GM21390 (cell line): ENCODE data around the gene FAM167B.
A peak's percentile ranks its signal among the peaks of the same experiment; 100 is the strongest.

Experiments used
- ATAC-seq: cut with Tn5 transposase; IDR thresholded peaks from one replicate; pipeline ENCODE4 v1.9.1; 2021; ENCODE audit not compliant: unreplicated experiment

Gene FAM167B

DNA sequence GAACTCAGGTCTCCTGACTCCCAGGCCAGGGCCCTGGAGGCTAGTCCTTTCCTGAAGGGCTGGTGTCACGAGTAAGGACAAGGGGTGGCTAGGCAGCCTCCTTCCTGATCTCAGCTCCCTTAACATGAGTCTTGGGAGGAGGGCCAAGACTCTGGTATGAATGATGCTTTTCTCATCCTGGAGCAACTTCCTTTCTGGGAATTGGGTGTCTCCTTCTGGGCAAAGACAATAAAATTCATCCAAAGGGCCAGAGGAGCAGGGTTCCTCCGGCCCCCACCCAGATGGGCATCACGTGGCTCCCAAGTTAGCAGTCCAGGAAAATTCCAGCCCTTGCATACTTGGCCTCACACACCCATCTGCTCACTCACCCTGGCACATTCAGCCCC lies at the start of gene FAM167B:
Gene FAM167B, plus strand, starts transcription at position 335 of the 386 bp plus-strand sequence. CDS start 200 bp downstream, outside the sequence.
- ATAC-seq, result no peak

DNA sequence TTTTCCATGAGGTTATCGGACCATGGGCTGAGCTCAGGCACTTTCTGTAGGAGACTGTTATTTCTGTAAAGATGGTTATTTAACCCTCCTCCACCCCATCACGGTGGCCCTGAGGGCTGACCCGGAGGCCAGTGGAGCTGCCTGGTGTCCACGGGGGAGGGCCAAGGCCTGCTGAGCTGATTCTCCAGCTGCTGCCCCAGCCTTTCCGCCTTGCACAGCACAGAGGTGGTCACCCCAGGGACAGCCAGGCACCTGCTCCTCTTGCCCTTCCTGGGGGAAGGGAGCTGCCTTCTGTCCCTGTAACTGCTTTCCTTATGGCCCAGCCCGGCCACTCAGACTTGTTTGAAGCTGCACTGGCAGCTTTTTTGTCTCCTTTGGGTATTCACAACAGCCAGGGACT lies 49.2 kb upstream of the FAM167B start:
- ATAC-seq, result no peak

DNA sequence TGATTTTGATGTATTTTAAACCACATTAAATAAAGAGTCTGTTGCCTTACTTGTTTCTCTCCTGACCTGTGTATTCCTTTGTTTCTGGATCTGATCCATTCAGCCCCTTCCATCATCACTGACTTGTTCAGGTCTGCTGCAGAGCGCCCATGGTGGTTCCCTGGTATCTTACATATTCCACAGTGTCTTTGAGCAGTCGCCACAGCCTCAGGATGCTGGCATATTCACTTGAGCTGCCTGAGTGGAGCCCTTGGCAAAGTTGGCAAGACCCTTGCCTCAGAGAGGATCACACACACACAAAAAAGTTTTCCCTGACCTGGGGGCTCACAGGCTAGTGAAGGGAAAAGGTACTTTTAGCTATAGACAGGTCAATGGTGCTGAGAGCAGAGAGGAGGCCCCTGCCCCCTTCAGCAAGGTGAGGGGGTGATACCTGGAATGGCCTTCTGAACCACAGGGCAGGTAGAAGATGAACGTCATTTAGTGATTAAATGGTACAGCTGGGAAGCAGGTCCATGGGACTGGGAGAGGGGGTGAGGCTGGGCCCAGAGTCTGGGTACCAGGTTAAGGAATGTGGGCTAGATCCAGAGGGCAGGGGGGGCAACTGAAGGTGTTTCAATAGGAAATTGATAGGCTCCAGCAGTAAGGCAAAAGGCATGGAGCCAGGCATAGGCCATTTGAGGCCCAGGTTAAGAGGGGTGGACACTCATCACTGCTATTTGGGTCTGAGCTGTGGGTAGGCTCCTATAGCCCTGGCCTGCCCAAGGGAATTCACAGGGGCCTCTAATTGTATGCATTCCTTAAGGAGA lies 48.6 kb upstream of the FAM167B start:
- ATAC-seq, result no peak

DNA sequence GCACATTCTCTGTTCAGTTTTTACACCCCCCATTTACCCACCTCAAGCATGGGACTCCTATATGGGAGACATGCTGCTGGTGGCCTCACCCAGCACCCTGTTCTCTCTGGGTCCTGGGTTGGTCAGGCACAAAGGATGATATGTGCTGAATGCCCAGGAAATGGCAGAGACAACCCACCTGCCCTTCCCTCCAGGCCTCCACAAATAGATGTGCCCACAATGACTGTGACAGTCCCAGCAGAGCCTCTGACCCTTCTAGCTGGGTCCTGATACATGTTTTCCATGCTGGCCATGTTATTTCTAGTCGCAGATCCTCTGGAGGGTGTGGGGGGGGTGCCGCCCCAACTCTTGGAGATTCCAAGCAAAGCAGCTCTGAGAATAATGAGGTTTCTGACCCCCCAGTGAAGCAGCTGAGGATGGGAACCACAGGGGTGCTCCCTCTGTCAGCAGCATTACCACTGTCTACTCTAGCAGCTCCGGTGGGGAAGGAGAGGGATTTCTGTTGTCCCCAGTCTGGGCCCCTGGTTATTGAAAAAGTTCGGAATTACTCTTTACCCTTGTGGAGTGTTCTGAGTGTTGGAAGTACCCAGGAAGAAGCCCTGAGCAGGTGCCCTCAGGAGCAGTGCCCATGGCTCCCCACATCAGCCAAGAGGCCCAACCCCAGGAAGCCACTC lies 47.8 kb upstream of the FAM167B start:
- ATAC-seq, result no peak

DNA sequence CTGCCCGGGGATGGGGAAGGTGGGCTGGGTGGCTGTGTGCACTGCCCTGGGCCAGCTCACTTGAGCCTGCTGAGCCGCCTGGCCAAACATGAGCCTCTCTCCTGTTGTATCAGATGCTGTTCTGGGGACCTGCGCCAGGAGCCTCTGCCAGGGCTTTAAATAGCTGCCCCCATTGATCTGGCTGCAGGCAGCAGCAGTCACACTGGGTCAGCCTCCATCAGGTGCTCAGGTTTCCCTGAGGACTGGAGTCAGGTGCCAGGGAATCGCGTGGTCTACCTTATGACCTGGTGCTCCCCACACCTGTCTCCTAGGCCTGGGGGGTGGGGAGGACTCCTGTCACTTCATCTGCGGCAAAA lies 47.3 kb upstream of the FAM167B start:
- no peak for ATAC-seq

DNA sequence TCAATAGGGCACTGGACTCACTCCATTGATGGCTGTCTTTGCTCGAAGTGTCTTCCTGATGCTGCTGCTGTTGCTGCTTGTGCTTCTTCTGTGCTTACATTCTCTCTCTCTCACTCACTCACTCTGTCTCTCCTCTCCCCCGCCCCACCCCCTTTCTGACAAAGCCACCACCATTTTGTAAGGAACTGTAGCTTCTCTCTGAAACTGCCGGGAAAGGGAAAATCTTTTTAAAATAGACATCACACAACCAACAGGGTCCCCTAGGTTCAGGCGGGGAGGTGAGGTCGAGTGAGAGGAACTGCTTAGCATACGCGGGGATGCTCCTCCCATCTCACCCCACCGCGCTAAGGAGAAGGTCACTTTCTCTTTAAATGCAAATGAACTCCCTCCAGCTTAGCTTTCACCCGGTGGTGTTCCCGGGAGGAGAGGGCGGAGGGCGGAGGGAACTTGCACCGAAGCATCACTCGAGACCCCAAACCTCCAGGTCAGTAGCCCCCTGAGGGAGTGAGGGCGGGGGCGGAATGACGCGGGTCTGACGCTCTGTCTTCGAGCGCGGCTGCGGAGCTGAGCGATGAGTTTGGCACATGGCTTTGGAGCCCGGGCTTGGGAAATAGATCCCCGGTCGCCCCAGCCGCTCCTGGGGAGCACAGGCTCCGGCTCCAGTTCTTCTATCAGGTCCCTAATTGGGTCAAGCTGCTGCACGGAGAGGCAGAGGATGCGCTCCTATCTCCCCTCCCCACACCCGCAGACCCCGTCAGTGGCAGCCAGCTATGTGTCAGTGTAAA lies 46.6 kb upstream of the FAM167B start, which contains the start of gene CCDC28B:
Gene CCDC28B, plus strand, starts transcription at position 370 of the 785 bp plus-strand sequence. CDS start 1,341 bp downstream, outside the sequence.
- ATAC-seq, result peak; percentile 24

DNA sequence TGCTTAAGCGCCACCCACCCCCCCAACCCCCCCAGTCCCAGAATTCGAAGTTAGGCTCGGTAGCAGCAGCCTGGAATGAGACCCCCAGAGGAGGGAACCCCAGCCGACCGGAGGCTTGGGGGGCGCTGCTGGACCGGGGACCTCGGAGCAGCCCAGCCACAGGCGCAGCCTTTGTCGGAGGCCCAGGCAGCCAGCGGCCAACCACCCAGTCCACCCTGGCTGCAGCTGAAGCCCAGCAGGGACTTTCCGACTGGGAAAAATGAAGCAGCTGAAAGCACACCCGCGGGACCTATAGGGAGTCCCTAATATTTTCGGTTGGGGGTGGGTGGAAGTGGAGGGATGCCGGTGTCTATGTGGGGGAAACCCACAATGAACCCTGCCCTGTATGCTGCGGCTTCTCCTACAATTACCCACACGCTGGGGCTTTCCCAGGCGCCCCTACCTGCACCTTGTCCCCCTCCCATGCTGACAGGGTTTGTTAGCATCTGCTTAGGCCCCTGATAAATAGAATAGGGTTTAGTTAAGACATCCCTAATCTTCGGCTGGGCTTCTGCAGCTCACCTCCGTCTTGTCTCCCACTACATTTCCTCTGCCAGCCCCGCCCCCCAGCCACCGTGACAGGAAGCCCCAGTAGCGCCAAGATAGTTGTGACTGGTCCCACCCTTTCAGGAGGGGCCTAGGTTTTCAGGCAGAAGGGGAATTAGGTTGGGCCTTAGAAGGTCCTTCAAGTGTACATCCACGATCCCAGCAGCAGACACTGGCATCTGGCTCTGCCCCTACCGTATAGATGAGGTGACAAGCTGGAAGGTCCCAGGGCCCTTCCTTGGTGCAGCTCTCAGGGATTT lies 45.8 kb upstream of the FAM167B start:
- peak; percentile 39 for ATAC-seq

DNA sequence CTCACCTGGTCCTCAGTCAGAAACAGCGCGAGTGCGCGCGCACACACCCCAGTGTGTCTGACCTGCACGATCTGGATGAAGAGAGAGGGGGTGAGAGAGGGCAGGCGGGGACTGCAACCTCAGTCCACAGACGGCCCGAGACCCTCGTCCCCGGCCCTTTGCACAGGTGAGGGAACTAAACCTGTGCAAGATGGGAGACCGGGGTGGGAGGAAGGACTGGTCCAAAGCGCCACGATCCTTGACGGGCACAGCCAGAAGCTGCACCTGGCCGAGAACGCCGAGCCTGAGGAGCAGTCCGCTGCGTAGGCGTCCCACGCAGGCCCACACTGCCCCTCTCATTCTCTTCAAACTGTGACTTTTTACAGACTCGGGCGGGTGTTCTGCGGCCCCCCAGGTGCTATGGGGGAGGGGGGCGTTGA lies 42.1 kb upstream of the FAM167B start:
- ATAC-seq, result no peak

DNA sequence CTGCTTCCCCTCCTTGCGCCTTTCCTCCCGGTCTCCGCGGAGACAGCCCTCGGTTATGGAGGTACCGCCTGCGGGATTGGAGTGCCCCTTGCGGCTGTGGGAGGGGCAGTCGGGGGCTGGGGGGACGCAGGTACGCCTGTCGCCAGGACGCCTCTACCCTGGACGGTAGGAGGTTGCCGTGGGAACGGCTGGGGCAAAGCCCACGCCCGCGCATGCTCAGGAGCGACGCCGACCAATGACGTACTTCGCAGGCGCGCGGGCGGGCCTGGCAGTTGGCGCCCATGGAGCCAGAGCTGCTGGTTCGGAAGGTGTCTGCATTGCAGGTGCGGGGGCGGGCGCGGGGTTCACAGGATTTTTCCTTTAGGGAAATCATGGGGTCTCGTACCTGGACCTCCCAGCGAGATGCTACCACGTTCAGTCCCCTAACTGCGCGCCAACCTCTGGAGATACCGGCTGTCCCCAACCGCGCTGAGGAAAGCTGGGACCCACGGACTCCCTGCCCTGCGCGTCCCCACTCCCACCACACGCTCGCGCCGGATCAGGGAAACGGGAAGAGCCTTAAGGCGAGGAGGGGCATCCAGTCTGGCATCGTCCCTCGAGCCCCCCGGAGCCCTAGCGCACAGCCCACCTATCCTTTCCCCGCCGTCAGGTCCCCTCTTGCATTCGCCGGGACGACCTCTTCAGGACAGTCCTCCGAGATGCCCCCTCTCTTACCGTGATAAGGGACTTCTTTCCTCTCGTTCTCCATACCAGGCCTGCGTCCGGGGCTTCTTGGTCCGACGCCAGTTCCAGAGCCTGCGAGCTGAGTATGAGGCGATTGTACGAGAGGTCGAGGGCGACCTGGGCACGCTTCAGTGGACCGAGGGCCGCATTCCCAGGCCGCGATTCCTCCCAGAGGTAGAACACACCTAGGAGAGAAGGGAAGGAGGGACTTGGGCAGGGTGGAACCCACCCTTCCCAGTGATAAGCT lies 41.3 kb upstream of the FAM167B start, which contains the start of gene IQCC:
Gene IQCC, plus strand, starts transcription at position 271 of the 970 bp plus-strand sequence. Its CDS starts 11 bp downstream, at position 282.
- peak; percentile 40 for ATAC-seq

DNA sequence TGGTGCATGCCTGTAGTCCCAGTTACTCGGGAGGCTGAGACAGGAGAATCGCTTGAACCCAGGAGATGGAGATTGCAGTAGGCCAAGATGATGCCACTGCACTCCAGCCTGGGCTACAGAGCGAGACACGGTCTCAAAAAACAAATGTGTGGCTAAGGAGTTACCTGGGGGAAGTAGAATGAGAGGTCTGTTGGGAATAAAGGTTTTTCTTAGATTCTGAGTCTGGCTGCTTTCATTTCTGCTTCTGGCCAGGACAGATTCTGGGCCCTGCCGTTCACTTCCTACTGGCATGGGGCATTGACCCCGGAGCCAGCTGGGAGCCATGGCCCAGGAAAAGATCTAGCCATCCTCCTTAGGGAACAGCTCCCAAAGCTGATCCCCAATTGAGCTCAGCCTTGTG lies 38.6 kb upstream of the FAM167B start:
- ATAC-seq, result no peak

DNA sequence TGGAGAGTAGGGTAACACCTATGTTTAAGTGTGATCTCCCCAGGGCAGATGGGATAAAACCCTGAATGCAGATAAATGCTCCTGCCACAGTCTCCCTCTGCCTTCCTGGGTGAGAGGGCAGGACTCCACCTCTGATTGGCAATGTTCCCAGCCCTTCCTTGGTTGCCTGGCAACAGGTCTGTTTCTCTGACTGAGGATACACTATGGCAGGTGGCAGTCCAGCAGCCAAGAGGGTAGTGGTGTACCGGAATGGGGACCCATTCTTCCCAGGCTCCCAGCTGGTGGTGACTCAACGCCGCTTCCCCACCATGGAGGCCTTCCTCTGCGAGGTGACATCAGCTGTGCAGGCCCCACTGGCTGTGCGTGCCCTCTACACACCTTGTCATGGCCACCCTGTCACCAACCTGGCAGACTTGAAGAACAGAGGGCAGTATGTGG lies 38.1 kb upstream of the FAM167B start, which contains the start of gene DCDC2B:
Gene DCDC2B, plus strand, starts transcription at position 199 of the 438 bp plus-strand sequence. Its CDS starts 5 bp downstream, at position 204.
- ATAC-seq, result no peak

DNA sequence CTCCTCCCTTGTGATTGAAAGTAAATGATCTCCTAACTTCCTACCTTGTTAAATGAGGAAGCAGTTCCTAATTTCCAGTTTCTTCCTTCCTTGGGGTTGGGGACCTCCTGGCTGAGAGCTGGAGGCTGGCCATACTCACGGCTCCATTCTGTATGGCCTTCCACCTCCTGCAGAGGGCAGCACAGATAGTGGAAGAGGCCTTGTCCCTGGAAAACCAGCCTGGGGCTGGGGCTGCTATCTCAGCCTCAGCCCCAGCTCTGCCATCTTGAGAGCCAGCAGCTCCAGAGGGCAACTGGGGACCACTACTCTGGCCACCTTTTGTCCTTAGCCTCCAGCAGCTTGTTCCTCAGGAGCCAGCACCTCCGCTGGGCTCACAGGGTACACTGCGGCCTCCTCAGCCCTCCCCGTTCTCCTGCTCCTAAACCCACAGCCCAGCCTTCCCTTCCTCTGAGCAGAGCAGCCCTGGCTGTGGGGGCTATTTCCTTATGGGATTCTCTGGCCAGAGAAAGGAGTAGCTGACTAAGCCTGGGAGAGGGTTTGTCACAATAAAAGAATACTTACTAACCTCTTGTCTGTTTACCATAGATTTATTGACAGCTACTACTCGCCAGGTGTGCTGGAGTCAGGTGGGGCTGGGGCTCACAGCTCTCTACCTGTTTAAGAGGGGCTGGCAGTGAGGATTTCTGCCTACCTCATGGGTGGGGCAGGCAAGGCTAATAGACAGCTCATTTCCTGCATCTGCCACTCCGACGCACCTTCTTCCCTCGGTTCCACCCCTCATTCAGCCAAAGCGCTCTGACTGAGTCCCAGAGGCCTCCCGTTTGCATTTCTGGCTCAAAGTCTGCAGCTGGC lies 31.2 kb upstream of the FAM167B start:
- ATAC-seq, result no peak

DNA sequence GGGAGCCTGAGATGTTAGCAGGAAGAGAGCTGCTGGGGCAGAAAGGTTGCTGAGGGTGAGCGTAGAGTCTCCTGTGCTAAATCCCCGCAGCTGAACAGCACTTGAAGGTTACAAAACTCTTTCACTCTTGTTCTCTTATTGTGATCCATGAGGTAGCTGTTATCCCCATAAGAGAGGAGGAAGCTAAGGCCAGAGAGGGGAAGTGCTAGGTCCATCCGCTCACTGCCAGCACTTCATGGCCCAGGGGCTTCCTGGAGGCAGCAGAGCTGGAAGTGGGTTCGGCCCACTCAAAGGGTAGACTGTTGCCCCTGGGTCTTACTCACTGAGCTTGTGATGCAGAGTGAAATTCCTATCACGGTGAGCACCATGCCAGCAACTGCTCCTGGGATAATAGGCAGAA lies 30.5 kb upstream of the FAM167B start:
- no peak for ATAC-seq

DNA sequence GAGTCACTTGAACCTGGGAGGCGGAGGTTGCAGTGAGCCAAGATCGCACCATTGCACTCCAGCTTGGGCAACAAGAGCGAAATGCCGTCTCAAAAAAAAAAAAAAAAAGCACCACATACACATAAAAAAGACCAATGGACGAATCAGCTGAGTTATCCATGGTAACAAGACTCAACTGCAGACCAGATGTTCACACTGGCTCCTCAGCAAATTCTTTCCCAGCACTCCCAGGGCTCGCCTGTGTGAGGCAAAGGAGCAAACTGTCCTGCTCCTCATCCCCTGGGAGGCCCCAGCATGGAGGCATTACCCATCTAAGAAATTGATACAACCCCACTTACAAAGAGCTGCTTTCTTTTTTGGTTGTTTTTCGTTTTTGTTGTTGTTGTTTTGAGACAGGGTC lies 28.0 kb upstream of the FAM167B start:
- ATAC-seq, result no peak

DNA sequence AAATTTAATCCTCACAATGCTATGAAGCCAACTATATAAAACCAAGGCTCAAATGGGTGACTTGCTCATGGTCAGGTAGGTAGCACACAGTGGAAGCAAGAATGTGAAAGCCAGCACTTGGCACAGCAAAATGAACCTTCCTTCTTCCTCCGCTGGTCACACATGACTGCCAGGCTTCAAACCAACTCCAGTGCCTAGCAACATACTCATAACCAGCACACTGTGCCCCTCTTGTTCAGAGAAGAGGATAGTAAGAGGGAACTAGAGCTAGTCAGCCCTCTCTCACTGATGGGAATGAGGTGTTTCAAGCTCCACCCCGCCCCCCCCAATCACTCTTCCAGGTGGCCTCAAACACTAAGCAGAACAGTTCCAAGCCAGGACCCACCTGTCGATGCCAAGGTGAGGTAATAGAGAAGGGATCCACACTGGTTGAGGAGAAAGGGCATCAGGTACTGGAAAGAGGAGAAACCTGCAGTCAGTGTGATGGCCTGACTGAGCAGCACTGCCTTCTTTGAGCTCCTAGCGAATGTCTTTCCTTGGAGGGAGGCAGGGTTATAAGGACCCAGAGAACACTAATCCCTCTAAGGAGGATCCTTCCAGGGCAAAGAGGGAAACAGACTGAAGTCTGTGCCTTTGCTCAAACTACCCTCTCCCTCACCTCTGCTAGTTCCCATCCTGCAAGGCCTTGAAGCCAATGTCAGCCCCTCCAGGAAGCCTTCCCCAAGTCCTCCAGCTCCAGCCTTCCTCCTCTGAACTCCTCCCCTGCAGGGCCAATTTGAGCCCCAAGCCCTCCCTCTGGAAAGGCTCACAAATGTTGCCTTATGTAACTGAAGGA lies 26.1 kb upstream of the FAM167B start:
- no peak for ATAC-seq

DNA sequence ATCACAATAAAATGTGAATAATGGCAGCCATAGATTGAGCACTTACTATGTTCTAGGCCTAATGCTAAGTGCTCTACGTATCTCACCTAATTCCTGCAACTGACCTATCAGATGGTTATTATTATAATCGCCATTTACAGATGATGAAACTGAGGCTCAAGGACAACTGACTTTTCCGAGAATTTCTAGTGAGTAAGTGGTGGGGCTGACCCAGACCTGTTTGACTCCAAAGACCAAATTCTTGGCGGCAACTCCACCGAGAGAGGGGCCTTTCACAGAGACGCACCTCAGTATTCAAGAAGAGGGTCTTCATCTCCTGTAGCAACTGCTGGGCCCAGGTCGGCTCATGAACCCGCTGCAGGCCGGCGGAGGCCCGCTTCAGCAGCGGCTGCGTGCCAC lies 25.4 kb upstream of the FAM167B start:
- no peak for ATAC-seq

DNA sequence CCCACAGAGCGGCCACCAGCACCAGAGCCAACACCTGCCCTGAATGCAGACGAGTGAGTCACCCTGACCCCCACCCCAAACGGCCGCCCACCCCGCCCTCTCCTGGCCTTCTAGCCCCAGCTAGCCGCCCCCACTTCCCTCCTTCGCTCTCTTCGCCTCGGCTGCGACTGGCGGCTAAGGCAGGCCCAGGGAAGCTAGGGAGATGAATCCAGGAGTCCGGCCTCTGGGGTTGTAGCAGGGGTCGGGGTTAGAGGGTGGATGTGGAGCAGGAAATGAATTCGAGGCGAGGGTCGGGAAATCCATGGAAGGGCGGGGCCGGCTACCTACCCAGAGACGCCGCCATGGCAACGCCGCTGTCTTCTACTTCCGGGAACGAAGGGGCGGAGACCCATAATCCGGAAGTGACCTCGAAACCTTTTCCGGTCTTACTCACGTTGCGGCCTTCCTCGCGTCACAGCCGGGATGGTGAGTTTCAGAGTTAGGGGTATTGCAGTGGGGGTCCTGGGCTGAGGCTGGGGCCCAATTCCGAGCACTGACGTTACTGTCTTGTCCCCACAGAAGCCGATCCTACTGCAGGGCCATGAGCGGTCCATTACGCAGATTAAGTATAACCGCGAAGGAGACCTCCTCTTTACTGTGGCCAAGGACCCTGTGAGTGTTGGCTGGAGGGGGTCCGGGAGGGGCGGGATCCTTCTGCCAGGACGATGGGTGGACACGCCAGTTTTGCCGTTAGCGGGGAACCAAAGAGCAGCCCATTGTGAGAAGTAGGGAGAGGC lies 24.9 kb upstream of the FAM167B start, which contains the start of the genes EIF3I and TMEM234:
Gene EIF3I, plus strand, starts transcription at position 428 of the 776 bp plus-strand sequence. Its CDS starts 35 bp downstream, at position 463.
Gene TMEM234, minus strand, starts transcription at position 374 of the 776 bp plus-strand sequence. Its CDS starts 31 bp downstream, at position 343.
- ATAC-seq, result peak; percentile 92
